ENCODE measurements around the gene C17orf58.

DNA sequence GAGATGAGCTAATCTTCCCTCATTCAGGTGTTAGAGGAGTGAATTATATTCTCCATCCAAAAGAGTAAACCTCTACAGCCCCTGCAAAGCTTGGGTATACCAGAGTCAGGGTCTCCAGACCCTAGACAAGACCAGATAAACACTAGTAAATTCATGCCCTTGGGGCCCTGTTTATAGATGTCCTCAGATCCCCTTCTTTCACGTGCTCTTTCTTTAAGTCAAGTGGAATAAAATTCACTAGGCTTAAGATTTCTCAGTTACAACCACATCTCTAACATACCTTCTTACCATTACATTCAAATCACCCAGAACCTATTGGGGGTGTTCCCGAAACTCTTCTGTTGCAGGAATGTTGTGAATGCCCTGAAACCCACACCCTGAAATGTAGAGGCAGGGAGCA is 2.2 kb upstream of the C17orf58 start:
- TF ChIP-seq, protein P1, sequence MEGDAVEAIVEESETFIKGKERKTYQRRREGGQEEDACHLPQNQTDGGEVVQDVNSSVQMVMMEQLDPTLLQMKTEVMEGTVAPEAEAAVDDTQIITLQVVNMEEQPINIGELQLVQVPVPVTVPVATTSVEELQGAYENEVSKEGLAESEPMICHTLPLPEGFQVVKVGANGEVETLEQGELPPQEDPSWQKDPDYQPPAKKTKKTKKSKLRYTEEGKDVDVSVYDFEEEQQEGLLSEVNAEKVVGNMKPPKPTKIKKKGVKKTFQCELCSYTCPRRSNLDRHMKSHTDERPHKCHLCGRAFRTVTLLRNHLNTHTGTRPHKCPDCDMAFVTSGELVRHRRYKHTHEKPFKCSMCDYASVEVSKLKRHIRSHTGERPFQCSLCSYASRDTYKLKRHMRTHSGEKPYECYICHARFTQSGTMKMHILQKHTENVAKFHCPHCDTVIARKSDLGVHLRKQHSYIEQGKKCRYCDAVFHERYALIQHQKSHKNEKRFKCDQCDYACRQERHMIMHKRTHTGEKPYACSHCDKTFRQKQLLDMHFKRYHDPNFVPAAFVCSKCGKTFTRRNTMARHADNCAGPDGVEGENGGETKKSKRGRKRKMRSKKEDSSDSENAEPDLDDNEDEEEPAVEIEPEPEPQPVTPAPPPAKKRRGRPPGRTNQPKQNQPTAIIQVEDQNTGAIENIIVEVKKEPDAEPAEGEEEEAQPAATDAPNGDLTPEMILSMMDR (IDR thresholded peaks at IDR 0.05), result no peak
- TF ChIP-seq EP300 (IDR thresholded peaks at IDR 0.05; ENCODE audit: borderline replicate concordance in 1 of 2, low read depth in 1 of 2, low read length in 1 of 2) (no peak), NFIC (IDR thresholded peaks at IDR 0.05; ENCODE audit: borderline replicate concordance) (no peak), GABPA (IDR thresholded peaks at IDR 0.05; ENCODE audit: low read depth) (no peak), TCF12 (IDR thresholded peaks at IDR 0.05) (no peak), RAD21 (IDR thresholded peaks at IDR 0.05; ENCODE audit: low read length) (no peak), POLR2AphosphoS5 (IDR thresholded peaks at IDR 0.05; ENCODE audit: low read depth, low read length) (no peak), SMC3 (IDR thresholded peaks at IDR 0.05; ENCODE audit: low read depth, low read length) (no peak), SIN3A (IDR thresholded peaks at IDR 0.05; ENCODE audit: borderline replicate concordance, low read depth, low read length) (no peak)
- TF ChIP-seq, protein P2, sequence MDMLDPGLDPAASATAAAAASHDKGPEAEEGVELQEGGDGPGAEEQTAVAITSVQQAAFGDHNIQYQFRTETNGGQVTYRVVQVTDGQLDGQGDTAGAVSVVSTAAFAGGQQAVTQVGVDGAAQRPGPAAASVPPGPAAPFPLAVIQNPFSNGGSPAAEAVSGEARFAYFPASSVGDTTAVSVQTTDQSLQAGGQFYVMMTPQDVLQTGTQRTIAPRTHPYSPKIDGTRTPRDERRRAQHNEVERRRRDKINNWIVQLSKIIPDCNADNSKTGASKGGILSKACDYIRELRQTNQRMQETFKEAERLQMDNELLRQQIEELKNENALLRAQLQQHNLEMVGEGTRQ (IDR thresholded peaks at IDR 0.05; ENCODE audit: borderline replicate concordance, low read depth, low read length), result no peak
